Islet precursor cell (in vitro differentiated cells): ENCODE measurements around the gene CHD8.
A peak's percentile ranks its signal among the peaks of the same experiment; 100 is the strongest.
"Not testable (repeated sequence)": the region's sequence is repeated elsewhere in the genome, so short reads cannot be mapped to it uniquely, and the experiment has no call there.

ENCODE experiments used
- DNase-seq: peaks from one replicate; pipeline ENCODE4 v3.0.0-alpha.2; 2018

CHD8 gene

GRCh38 chr14:21455912-21456667, at the start of gene CHD8:
TSS of gene CHD8 (minus strand) at chr14:21456123. CDS start at chr14:21431643, 24,480 bp downstream.
- DNase-seq: peak; percentile 100

- no peak for DNase-seq
Observed at GRCh38 chr14:21505012-21505553, 49.2 kb upstream of the CHD8 start.

DNA sequence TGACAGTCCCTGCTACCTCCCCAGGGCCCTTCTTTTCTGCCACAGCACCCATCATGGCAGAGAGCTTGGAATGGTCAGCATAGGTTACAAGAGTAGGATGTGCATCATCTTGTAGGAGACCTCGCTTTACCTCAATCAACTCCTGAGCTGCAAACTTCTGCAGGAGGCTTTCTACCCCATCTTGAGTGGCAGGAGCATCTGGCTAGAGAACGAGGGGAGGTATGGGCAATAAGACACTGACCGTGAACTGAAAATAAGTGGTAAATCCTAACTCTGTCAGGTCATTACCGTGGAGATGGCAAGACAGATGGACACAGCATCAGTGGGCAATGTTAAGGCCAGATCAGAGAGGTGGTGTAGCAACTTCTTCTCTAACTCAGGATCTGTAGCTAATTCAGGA, 47.5 kb upstream of the CHD8 start:
- DNase-seq: no peak

- DNase-seq: no peak
Observed at GRCh38 chr14:21501568-21501967, 45.6 kb upstream of the CHD8 start.

GRCh38 chr14:21498540-21499526, 42.9 kb upstream of the CHD8 start:
- no peak for DNase-seq

DNA sequence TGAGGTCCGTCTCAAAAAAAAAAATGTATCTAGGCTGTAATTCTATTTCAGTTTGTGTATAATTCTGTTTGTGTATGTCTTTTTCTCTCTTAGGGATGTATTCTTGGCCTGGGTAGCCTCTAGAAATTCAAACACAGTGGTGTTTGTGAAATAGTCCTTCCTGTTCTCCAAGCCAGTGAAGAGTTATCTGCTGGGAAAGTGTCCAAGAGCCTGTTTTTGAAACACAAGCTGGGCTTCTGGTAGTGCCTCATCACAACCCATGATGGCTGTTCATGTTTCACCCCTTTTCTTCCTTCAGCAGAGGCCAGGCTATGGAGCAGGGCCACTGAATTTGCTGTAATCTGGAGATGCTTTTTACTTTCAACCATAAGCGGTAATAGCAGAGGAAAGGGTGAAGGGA, 40.5 kb upstream of the CHD8 start:
- DNase-seq: no peak

GRCh38 chr14:21494902-21495762, 39.2 kb upstream of the CHD8 start:
- no peak for DNase-seq

GRCh38 chr14:21486640-21487087, 30.7 kb upstream of the CHD8 start:
- no peak for DNase-seq

- DNase-seq: peak; percentile 99
Observed at GRCh38 chr14:21476925-21477681, 21.2 kb upstream of the CHD8 start, which contains the start of the genes RAB2B and TOX4. TSS of gene RAB2B (minus strand) at chr14:21476959. CDS start at chr14:21476872, 87 bp downstream. TSS of gene TOX4 (plus strand) at chr14:21477195. CDS start at chr14:21477279, 84 bp downstream.

DNA sequence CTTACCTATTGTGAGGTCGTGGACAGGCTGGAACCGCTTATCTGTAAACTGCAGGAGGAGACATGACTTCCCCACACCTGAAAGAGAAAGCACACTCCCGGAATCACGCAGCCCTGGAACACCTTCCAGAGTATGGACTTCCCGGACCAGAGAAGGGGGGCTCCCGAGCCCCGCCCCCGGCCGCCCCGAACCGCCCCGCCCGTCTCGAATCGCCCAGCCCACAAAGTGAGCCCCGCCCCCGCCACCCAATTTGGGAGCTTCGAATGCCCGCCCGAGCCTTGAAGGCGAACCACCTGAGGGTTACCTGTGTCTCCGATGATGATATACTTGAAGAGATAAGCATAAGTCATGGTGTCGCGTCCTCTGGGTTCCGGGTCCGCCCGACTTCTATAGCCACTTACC, 20.6 kb upstream of the CHD8 start:
- DNase-seq: no peak

GRCh38 chr14:21475767-21476522, 20.0 kb upstream of the CHD8 start:
- no peak for DNase-seq

DNA sequence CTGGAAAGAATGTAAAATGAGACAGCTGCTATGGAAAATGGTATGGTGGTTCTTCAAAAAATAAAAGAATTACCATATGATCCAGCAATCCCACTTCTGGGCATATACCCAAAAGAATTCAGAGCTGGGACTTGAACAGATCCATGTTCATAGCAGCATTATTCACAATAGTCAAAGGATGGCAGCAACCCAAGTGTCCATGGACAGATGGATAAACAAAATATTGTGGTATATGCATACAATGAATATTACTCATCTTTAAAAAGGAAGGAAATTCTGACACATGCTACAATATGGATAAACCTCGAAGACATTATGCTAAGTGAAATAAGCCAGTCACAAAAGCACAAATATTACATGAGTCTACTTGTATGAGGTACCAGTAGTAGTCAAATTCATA, 11.7 kb upstream of the CHD8 start:
- no peak for DNase-seq

- DNase-seq: no peak
Observed at GRCh38 chr14:21455592-21455911, 371 bp downstream of the CHD8 start.

GRCh38 chr14:21454843-21455544, 929 bp downstream of the CHD8 start:
- DNase-seq: no peak

GRCh38 chr14:21449899-21450216, 6.1 kb downstream of the CHD8 start:
- DNase-seq: no peak

- not testable (repeated sequence) for DNase-seq
Observed at GRCh38 chr14:21442657-21443056, 13.3 kb downstream of the CHD8 start.

DNA sequence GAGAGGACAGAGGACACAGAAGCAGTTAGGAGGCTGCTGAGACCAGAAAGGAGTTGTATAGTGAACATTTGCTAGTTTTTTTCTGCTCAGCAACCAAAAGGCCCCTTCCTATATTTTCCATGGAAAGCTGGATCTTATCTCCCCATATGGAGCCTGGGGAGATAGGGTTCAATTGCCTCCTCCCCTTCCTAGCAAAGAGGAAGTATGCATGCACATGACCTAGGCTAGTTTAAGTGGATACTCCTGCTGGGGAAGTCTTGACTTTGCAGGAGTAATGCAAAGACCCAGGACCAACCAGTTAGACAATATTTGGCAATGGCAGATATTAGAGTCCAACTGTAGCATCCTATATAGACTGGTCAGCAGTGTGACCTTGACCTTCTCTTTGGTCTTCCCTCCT, 15.1 kb downstream of the CHD8 start:
- DNase-seq: no peak

DNA sequence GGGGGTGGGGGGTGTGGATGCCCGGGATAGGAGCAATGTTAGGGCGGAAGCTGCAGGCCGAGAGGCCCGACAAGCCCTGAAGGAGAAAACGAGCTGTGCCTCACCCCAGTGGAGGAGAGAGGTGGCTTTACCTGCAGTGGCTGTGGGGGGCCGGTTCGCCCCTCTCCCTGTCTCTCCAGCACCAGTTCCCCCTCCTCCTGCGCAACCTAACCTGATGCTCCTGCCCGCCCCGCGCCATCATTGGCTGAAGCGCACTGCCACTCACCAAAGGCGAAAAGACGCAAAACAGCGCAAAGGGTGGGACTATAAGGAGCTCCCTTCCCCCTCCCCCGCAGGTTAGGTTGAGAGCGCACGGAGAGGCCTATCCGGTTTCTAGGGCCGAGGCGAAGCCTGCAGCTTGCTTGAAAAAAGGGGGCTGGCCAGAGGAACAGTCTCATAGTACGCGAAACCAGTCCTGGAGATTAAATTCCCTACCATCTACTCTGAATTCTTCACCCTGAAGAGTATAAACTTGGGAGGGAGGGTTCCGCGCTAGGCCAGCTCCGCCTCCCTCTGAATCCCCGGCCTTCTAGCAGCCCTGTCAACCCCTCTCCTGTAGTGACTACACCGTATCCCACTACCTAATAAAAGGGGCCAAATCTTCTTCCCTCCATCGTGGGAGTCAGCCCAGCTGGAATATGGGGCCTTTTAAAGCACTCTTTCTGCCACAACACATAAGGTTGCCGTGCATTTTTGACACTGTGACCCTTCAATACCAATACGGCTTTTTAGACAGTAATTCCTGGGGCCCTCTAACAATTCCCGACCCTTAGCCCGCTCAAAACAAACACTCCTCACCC, 18.6 kb downstream of the CHD8 start:
- DNase-seq: peak; percentile 99

DNA sequence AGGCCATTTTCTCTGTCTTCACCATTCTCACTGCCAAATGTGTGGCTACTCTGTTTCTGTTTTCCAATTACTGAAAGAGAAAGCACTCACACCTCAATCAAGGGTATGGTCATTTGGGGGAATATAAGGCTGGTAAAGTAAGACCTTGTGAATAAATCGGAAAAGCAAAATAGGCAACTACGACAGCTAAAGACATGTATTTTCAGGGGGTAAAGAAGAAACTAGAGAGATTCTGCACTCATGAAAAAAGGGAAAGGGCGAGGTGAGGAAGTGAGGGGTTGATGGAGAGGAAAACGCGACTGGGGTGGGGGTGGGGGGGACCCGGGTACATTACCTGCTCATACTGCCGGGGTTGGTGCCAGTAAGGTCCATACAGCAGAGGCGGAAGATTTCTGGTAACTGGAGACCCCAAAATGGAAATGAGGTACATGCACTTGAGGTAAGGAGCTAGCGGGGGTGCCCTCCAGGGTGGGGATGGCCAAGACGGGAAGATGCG, 19.3 kb downstream of the CHD8 start:
- no peak for DNase-seq
